B cell (primary cell): Measurements from ENCODE around the gene CFHR1. TPM values are rescaled to one million over a fixed set of nuclear protein-coding genes. Genes with fewer than 3 reads are reported as not detected.
"Not testable (repeated sequence)": the region's sequence is repeated elsewhere in the genome, so short reads cannot be mapped to it uniquely, and the experiment has no call there.

ENCODE experiments used
- ATAC-seq: fragments of 200-7000 bp; cut with Tn5 transposase; one replicate; pipeline ENCODE4 v1.10.0; 2021; ENCODE audit warnings: low read depth, mild to moderate bottlenecking, moderate number of reproducible peaks, moderate library complexity
- CTCF ChIA-PET: fragments of 350-600 bp; sonication (Branson Sonifier 250); formaldehyde crosslinking; loops from one replicate; lab custom pipeline; 2021; ENCODE audit warnings: antibody characterized with exemption, inconsistent platforms; lab: Charles Lee
- POLR2A ChIA-PET: fragments of 350-600 bp; sonication (Branson Sonifier 250); formaldehyde crosslinking; loops from one replicate; lab custom pipeline; 2021; ENCODE audit warnings: antibody characterized with exemption; lab: Charles Lee
- DNase-seq: peaks from one replicate; pipeline ENCODE4 v3.0.0; 2013
- H2AFZ ChIP-seq: 2 replicates; pipeline ENCODE4 v1.6.1; 2012; ENCODE audit warnings: mild to moderate bottlenecking, low read depth, low read length; ENCODE audit not compliant: insufficient read depth, poor library complexity, severe bottlenecking
- H3K27ac ChIP-seq, 2 donors: 1 replicate in 1 of 2; 2 replicates in 1 of 2; pipeline ENCODE4 v1.5.1; 2012 to 2013; ENCODE audit warnings: low read length in 2 of 2, mild to moderate bottlenecking in 2 of 2, moderate library complexity in 1 of 2
- H3K27me3 ChIP-seq, 4 experiments: fragments of 200-600 bp in 1 of 4; sonication (generic) in 1 of 4; replicated peaks in 1 of 4; 1 replicate in 2 of 4; 2 replicates in 2 of 4; pipeline versions ENCODE4 v1.6.1 to v1.7.0; 2013 to 2016; ENCODE audit warnings: low read length in 3 of 4, mild to moderate bottlenecking in 2 of 4, mixed read lengths in 1 of 4, moderate library complexity in 1 of 4; ENCODE audit not compliant: insufficient read depth in 4 of 4, control insufficient read depth in 3 of 4; ENCODE audit errors: control extremely low read depth in 1 of 4
- H3K36me3 ChIP-seq, 2 experiments: replicated peaks in 1 of 2; 1 replicate in 1 of 2; 2 replicates in 1 of 2; pipeline versions ENCODE4 v1.6.1 to v1.7.1; 2013; ENCODE audit warnings: low read length in 1 of 2; ENCODE audit not compliant: insufficient read depth in 2 of 2, control insufficient read depth in 1 of 2; ENCODE audit errors: control extremely low read depth in 1 of 2, extremely low read depth in 1 of 2
- H3K4me1 ChIP-seq, 2 donors: fragments of 200-600 bp in 1 of 2; sonication (generic) in 1 of 2; 1 replicate in 1 of 2; 2 replicates in 1 of 2; pipeline versions ENCODE4 v1.5.1 to v1.6.1; 2013 to 2017; ENCODE audit warnings: low read length in 2 of 2; ENCODE audit not compliant: control insufficient read depth in 2 of 2, insufficient read depth in 2 of 2
- H3K4me2 ChIP-seq: replicated peaks from 2 replicates; pipeline ENCODE3; 2012; ENCODE audit warnings: mild to moderate bottlenecking, low read depth, low read length; ENCODE audit not compliant: poor library complexity, severe bottlenecking
- H3K4me3 ChIP-seq, 5 experiments: fragments of 200-600 bp in 1 of 5; sonication (generic) in 1 of 5; 1 replicate in 3 of 5; 2 replicates in 2 of 5; pipeline versions ENCODE4 v1.5.1 to v1.7.0; 2011 to 2016; ENCODE audit warnings: low read length in 4 of 5, mild to moderate bottlenecking in 4 of 5, low read depth in 2 of 5, control low read depth in 1 of 5, moderate library complexity in 1 of 5; ENCODE audit not compliant: insufficient read depth in 1 of 5; ENCODE audit errors: control extremely low read depth in 1 of 5, extremely low read depth in 1 of 5
- H3K79me2 ChIP-seq: fragments of 200-600 bp; sonication (generic); one replicate; pipeline ENCODE4 v1.6.0; 2016; ENCODE audit warnings: low read length; ENCODE audit not compliant: control insufficient read depth, insufficient read depth
- H3K9ac ChIP-seq: fragments of 200-600 bp; sonication (generic); 2 replicates; pipeline ENCODE4 v1.6.1; 2017; ENCODE audit warnings: mild to moderate bottlenecking, low read length, moderate library complexity
- H3K9me3 ChIP-seq, 3 donors: one replicate each; pipeline versions ENCODE4 v1.6.1 to v1.7.1; 2013; ENCODE audit warnings: low read length in 2 of 3; ENCODE audit not compliant: control insufficient read depth in 2 of 3, insufficient read depth in 1 of 3; ENCODE audit errors: control extremely low read depth in 1 of 3
- H4K20me1 ChIP-seq: 2 replicates; pipeline ENCODE4 v1.6.0; 2012; ENCODE audit warnings: mild to moderate bottlenecking, low read length; ENCODE audit not compliant: insufficient read depth, control insufficient read depth, poor library complexity, severe bottlenecking
- H3K27ac Mint-ChIP-seq: one replicate; pipeline ENCODE4 v1.8.0; 2021; ENCODE audit warnings: mixed read lengths
- H3K27me3 Mint-ChIP-seq: one replicate; pipeline ENCODE4 v1.8.0; 2021; ENCODE audit warnings: mixed read lengths
- H3K4me1 Mint-ChIP-seq: one replicate; pipeline ENCODE4 v1.8.0; 2021; ENCODE audit warnings: mixed read lengths
- H3K4me3 Mint-ChIP-seq: one replicate; pipeline ENCODE4 v1.8.0; 2021; ENCODE audit warnings: mixed read lengths
- H3K9me3 Mint-ChIP-seq: one replicate; pipeline ENCODE4 v1.8.0; 2022; ENCODE audit warnings: mixed read lengths; ENCODE audit not compliant: insufficient read depth
- CTCF ChIP-seq: fragments of 200-600 bp; IDR thresholded peaks from one replicate; pipeline ENCODE4 v1.8.0; 2022; ENCODE audit warnings: antibody characterized with exemption, mild to moderate bottlenecking
- EZH2 ChIP-seq: IDR thresholded peaks from 2 replicates; pipeline ENCODE4 v1.6.1; 2012; ENCODE audit warnings: borderline replicate concordance, low read depth, mild to moderate bottlenecking, moderate library complexity, low read length; ENCODE audit not compliant: insufficient read depth, poor library complexity, severe bottlenecking
- WGBS: methylation state at CpG from one replicate; pipeline ENCODE4 v1.1.5; 2013; ENCODE audit warnings: missing lambda C conversion rate; ENCODE audit not compliant: insufficient coverage; 5-methylcytosine and 5-hydroxymethylcytosine counted together
- intact Hi-C: fragments of 100-400 bp; cut with micrococcal nuclease; formaldehyde crosslinking; loops from one replicate; pipeline ENCODE4 v1.10.0; 2022
- polyA plus RNA-seq: library from polyadenylated mRNA; depleted of rRNA; stranded (reverse); fragments of >200 nt; gene quantifications from 2 replicates; pipeline ENCODE4 v1.2.3, GENCODE V29; 2012
- total RNA-seq, 2 donors: library from RNA; stranded (reverse); fragments of 120-200 nt in 1 of 2; gene quantifications; 1 replicate in 1 of 2; 2 replicates in 1 of 2; pipeline versions ENCODE4 v1.2.3 to v1.2.4, GENCODE V29; 2013 to 2022

The CFHR1 gene
- total and polyA plus RNA-seq, 2 donors (not counting 1 experiment from before 2014, with no cell fraction given): not detected

- H3K4me3 Mint-ChIP-seq, POLR2A ChIA-PET, intact Hi-C loops, H3K27ac Mint-ChIP-seq, H3K9me3 Mint-ChIP-seq, H4K20me1 ChIP-seq, H3K27ac ChIP-seq, H3K4me2 ChIP-seq, CTCF ChIA-PET, H3K4me1 Mint-ChIP-seq, H3K9me3 ChIP-seq, H3K9ac ChIP-seq, H3K79me2 ChIP-seq, ATAC-seq, H3K4me3 ChIP-seq, H2AFZ ChIP-seq, H3K27me3 Mint-ChIP-seq, H3K36me3 ChIP-seq, DNase-seq, H3K4me1 ChIP-seq, H3K27me3 ChIP-seq: not testable (repeated sequence)
- 60% methylated on average over 1 of the region's 4 CpGs for WGBS
Measured at GRCh38 chr1:196849613-196850492, 30.3 kb downstream of the CFHR1 start.

GRCh38 chr1:196856053-196856452 lies 36.5 kb downstream of the CFHR1 start:
- CTCF ChIA-PET: no interaction called here
- WGBS: 89% methylated on average over 3 of the region's 6 CpGs
- POLR2A ChIA-PET: no interaction called here
- Histone ChIP-seq H3K9me3 (no peaks in the 10 kb centered on the region), H3K27me3 (no peaks in the 10 kb centered on the region), H3K36me3 (no peaks in the 10 kb centered on the region), H3K27ac (no peak overlapping the region), H3K4me3 (no peak overlapping the region), H3K79me2 (no peaks in the 10 kb centered on the region), H2AFZ (no peak overlapping the region), H4K20me1 (no peaks in the 10 kb centered on the region), H3K4me1 (no peaks in the 10 kb centered on the region), H3K4me2 (no peak overlapping the region), H3K9ac (no peak overlapping the region)
- ATAC-seq: no peak
- DNase-seq: no peak
- H3K4me1 Mint-ChIP-seq: no peaks in the 10 kb centered on the region
- no peak overlapping the region for H3K4me3 Mint-ChIP-seq
- intact Hi-C loops: no loop called here
- no peaks in the 10 kb centered on the region for H3K9me3 Mint-ChIP-seq
- no peak overlapping the region for H3K27ac Mint-ChIP-seq
- no peak for TF ChIP-seq CTCF
- no peak for TF ChIP-seq EZH2
- H3K27me3 Mint-ChIP-seq: no peaks in the 10 kb centered on the region
